Measurements from ENCODE around the gene HACL1.
A peak's percentile ranks its signal among the peaks of the same experiment; 100 is the strongest.
"Not testable (repeated sequence)": the region's sequence is repeated elsewhere in the genome, so short reads cannot be mapped to it uniquely, and the experiment has no call there.

The HACL1 gene

DNA sequence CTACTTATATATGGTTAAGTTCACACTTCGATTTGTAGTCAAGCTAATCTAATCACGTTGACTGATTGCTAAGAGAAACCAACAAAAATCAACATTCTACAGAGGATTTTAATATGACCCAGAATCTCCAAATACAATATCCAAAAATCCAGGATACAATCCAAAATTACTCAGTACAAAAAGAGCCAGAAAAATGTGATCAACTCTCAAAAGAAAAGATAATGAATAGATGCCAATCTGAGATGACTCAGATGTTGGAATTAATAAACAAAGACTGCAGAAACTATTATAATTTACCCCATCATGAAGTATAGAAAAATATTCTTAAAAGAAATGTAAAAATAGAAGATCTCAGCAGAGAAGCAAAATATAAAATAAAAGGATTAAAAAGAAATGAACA lies 22.3 kb downstream of the HACL1 start:
- no peak for DNase-seq (ENCODE audit: low spot score)

DNA sequence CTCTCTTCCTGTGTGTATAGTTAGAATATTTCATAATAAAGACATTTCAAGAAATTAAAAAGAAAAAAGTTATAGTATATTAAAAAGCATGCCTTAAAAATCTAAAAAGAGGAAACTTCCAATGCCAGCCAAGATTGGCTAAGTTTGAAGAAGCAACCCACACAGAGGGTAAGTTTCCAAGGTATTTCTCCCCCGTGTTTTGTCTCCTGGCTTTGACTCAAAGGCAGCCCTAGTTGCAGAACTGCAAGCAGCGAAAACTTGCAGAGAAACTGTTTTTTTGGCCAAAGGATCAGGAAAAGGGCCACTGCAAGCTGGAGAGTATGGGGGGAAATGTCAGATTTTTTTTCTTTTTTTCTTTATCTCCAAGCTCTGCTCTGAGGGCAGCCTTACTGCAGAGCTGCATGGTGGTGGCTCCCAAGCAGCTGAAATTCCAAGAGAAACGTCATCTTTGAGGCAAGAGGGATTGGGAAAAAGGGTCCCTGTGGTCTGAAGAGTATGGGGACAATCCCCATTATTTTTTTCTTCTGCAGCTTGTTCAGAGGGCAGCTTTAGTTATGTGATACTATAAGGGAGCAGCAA lies 23.0 kb downstream of the HACL1 start:
- no peak for DNase-seq (ENCODE audit: low spot score)

DNA sequence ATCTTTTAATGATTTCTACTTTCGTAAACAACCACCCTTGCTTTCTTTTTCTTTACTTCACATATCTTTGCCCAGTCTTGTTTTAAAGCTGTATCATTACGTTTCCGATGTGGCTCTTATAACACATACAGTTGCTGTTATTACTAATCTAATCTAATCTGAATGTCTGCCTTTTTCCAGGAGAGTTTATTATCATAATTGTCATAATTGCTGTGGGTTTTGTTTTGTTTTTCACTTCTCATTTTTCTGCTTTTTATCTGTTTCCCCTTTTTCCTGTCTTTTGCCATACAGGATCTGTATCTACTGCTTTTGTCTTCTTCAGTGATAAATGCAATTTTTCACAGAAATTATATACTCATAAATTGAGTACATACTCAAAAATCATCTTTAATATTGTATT lies 24.9 kb downstream of the HACL1 start:
- DNase-seq (ENCODE audit: low spot score), result no peak

DNA sequence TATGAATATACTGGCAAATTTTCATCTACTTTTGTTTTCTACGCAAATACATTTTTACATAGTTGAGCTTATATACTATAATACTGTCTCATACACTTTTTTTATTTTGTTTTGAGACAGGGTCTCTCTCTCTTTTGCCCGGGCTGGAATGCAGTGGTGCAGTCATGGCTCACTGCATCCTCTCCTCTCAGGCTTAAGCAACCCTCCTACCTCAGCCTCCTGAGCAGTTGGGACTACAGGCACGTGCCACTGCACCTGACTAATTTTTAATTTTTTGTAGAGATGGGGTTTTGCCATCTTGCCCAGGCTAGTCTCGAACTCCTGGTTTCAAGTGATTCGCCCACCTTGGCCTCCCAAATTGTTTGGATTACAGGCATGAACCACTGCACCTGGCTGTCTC lies 25.9 kb downstream of the HACL1 start:
- DNase-seq (ENCODE audit: low spot score), result no peak

DNA sequence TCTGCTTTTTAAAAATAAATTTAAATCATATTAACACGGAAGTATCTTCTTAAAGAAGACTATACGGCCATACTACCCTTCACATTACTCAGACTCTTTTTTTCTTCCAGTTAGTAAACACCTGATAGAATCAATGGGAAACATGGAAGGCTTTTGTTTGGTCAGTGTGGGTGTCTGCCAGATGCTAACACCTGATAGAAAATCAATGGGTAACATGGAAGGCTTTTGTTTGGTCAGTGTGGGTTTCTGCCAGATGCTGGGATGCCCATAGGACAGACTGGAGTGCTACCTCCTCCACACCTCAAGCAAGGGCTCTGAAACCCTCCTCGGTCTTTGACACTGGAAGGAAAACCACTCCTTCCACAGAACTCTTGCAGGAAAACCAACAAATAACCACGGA lies 29.2 kb downstream of the HACL1 start:
- DNase-seq (ENCODE audit: low spot score), result no peak

DNA sequence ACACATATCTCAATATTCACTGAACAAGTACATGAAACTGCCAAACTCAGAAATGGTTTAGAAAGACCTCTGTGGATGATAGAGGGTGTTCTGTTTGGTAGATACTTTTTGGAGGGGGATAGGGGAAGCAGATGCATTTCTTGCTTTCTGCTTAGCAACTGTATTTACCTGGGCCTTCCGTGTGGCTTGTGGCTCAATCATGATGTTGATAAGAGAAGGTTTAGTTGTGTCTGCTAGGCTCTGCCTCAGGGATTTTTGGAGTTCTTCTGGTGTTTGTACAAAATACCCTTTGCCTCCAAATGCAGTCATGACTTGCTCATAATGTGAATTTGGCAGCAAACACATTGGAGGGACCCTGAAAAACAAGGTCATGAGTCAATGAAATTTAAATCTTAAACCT lies 38.2 kb downstream of the HACL1 start:
- no peak for DNase-seq (ENCODE audit: low spot score)

DNA sequence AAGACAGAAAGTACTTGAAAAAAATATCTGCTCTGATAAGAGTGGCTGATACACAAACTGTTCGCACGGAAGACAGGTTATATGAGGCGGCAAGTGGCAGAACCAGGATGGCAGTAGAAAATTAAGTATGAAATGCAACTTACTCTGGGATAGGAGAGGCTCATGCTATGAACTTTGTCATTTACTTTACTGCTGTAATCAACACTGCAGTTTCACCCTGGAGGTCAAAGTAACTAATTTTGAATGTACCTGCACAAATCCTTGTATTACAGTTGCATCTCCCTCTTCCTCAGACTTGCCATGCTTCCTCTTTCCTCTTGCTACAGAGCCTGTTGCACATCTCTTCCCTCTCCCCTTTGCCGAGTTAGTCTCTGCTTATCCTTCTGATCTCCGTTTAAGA lies 38.8 kb downstream of the HACL1 start:
- DNase-seq (ENCODE audit: low spot score), result no peak

DNA sequence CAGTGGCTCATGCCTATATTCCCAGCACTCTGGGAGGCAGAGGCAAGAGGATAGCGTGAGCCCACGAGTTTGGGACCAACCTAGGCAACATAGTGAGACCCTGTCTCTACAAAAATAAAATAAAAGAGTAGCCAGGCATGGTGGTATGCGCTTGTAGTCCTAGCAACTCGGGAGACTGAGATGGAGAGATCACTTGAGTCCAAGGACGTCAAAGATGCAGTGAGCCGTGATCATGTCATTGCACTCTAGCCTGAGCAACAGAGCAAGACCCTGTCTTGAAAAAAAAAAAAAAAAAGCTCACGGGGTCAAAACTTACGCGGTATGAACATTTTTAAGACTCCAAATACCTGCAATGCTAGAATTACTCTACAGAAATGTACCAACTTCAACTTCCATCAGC lies 42.8 kb downstream of the HACL1 start:
- DNase-seq (ENCODE audit: low spot score), result no peak

DNA sequence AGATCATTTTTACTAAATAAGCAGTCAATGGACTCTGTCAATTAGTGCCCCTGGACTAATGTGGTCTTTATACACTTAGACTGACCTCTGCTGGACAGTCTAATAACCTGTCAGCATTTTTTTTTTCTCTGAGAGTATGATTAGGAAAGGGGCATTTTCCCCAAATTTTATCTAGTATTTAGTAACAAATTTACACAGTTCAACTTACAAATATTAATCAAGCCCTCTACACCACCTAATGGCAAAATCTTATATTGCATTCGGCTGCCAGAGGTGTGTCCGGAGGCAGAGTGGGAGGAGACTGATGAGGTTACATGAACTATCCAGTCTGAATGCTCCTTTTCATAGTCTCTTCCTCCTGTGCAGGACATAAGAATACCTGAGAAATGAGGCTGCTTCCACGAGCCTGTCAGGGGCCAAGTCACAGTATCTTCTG lies 43.8 kb downstream of the HACL1 start:
- peak; percentile 79 for DNase-seq (ENCODE audit: low spot score)

DNA sequence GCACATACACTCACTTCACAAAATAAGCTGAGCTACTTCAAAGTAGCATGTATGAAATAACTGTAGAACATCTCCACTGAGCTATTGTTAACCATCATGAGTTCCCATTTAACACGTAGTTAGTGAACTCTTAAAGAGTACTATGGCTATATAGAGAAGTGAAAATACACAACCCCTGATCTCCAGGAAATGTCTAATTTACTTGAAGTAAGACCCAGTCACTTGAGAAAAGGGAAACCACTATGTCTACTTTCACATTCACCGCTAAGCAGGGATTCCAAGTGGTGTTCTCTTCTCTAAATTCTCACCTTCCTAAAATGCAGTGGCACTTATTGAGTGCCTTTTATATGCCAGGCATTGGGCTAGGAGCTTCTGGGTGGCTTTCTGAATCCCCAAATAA lies 44.9 kb downstream of the HACL1 start:
- DNase-seq (ENCODE audit: low spot score), result no peak

DNA sequence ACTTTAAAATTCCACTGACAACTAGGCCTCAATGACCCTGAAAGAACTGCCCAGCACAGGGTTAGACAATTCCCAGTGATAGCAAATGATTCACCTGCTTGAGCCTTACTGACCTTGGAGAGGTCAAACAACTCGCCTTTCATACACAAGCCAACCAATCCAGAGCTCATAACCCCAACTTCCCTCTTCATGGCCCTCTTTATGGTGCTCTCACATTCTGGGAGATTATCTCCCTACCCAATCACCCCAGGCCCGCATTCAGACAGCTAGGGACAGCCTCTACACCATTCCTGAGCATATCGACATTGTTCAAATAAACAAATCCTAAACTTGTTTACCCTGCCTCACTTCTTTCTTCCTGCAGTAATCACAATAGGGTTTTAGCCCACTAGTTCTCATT lies 47.6 kb downstream of the HACL1 start:
- no peak for DNase-seq (ENCODE audit: low spot score)

DNA sequence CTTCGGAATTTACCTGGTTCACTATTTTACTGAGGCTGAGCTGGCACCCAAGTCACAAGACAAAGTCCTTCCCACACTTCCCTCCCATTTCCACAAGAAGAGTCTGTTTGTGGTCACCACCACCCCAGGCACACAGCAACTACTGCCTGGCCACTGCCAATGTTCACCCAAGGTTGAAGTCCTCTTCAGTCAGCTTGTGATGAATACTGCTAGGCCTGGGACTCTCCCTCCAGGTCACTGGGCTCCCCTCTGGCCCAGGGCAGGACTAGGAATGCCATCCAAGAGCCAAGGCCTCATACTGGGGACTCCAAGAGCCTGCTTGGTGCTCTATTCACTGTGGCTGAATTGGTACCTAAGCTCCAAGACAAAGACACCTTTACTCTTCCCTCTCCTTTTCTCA lies 49.5 kb downstream of the HACL1 start:
- no peak for DNase-seq (ENCODE audit: low spot score)

DNA sequence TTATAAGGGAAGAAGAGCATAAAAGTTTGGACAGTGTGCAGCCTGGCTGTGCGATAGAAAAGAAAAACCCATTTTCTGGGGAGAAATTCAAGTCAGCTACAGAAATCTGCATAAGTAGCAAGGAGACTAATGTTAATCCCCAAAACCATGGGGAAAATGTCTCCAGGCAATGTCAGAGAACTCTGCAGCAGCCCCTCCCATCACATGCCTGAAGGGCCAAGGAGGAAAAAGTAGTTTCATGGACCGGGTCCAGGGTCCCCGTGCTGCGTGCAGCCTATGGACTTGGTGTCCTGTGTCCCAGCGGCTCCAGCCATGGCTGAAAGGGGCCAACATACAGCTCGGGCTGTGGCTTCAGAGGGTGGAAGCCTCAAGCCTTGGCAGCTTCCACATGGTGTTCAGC lies 51.5 kb downstream of the HACL1 start:
- DNase-seq (ENCODE audit: low spot score), result no peak

DNA sequence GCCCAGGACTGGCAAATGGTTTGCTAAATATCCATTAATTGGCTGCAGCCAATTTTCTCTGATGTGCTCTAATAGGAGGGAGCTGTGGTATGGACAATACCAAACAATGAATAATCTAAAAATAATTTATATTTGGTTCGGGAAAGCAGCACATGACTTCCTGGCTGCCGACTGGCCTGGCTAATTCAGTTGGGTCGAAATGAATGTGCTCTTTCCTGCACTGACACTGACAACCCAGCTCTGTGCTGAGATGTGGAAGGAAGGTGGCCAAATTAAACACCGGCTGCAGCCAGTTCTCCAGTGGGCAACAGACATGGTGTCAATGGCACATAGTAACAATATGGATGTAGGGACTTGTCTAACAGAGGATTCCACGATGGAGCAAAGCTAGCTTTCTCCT lies 58.8 kb downstream of the HACL1 start:
- no peak for DNase-seq (ENCODE audit: low spot score)

DNA sequence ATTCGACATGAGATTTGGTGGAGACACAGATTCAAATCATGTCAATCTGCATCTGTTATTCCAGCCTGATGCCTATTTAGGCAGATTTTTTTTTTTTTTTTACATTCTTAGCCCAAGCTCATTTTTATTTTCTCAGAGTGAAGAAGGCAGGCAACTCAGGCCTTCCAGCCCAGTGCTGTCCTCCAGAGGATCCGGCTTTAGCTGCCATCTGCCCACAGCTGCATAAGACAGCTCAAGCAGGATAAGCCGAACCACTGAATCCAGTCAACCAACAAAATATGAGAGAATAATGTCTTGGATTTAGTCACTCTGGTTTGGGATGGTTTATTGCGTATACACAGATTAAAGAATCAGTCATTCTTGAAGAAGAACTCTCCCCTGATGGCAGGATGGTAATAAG lies 60.0 kb downstream of the HACL1 start:
- no peak for DNase-seq (ENCODE audit: low spot score)

DNA sequence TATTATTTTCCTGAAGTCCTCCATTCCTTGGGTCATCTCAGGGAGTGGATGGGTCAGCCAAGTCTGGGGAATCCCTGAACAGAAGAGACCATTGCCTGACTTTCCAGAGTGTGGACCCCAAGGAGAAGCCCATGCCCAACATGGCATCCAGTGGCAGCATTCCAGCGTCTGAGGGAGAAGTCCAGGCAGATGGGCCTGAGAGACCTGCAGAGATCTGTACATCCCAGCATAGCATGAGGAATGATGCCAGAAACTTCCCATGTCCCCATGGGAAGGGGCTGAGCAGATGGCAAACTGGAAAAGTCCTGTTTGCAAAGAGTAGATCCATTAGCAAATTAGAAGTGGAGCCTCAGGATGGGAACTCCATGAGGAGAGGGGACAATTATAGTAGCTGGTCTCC lies 62.3 kb downstream of the HACL1 start:
- no peak for DNase-seq (ENCODE audit: low spot score)

DNA sequence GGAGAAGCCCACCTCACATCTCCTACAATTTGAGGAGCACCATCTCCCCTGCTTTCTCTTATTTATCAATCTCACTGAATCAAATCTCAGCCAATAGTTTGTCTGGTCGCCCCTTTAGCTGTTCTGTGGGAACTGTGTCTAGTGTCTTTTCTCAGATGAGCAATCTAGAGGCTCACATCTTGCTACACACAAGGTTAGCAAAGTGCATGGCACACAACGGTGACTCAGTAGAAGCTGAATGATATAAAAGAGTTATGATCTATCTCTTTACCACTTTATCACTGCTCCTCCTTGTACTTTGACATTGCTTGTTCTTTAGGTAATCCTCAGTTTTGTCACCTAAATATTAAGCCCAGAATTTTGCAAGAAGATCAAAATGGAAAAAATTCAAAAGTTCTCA lies 63.0 kb downstream of the HACL1 start:
- no peak for DNase-seq (ENCODE audit: low spot score)

DNA sequence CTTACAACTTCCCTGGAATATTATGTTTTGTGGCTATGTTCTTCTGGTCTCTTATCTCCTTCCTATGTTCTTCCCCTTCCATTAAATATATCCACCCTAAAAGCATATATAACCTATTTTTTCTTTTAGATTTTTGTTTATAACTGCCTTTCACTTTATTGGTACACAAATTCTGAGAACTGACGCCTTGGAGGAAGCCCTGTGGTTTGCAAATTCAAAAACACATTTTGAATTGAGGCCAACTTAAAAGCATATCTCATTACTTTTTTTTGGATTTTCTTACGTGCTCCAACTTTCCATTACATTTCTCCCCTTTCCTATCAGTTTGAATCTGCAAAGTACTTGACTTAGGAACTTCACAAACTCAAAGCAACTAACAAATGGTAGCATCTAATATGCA lies 64.5 kb downstream of the HACL1 start:
- no peak for DNase-seq (ENCODE audit: low spot score)

DNA sequence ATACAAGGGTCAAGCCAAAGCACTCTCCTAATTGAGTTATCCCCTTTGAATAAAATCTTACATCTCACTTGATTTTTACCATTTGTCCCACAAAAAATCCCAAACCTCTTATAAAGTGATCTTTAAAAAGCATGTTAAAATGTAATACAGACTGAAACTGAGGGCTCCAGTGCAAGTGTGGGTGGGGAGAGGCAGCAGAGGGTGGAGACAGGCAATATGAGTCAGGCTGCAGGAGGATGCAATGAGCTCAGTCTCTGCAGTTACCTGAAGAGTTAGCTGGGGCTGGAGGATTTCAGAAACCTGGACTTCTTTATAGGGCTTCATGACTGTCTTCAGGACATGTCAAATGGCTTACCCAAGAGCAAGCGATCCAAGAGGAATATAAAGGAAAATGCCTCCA lies 65.6 kb downstream of the HACL1 start:
- DNase-seq (ENCODE audit: low spot score), result no peak

DNA sequence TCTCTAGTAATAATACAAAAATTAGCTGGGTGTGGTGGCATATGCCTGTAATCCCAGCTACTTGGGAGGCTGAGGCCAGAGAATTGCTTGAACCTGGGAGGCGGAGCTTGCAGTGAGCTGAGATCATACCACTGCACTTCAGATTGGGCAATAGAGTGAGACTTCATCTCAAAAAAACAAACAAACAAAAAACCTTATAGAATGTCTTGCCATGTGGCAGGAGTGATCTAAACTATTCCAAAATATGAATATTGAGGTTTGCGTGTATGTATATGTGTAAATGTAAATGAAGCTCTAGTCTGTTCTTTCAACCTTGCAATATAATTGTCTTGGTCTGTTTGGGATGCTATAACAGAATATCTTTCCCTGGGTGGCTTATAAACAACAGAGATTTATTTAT lies 68.8 kb downstream of the HACL1 start:
- DNase-seq (ENCODE audit: low spot score), result not testable (repeated sequence)

DNA sequence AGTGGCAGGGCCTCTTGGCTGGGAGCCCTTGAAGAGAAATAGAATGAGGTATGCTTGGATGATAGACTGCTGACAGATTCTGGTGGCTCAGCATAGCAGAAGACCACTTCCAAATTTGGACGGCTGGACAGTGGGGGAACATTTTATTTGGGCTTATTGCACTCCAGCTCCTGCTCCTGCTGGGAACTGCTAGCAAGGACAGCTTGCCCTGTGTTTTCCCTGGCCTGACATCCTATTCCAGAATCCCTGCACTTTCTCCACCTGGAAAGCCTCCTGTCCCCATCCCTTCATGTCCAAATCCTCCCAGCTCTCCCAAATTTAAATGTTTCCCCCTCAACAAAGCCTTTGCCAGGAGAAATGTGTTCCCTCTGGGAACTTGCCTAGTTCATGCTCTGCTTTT lies 70.0 kb downstream of the HACL1 start:
- no peak for DNase-seq (ENCODE audit: low spot score)

DNA sequence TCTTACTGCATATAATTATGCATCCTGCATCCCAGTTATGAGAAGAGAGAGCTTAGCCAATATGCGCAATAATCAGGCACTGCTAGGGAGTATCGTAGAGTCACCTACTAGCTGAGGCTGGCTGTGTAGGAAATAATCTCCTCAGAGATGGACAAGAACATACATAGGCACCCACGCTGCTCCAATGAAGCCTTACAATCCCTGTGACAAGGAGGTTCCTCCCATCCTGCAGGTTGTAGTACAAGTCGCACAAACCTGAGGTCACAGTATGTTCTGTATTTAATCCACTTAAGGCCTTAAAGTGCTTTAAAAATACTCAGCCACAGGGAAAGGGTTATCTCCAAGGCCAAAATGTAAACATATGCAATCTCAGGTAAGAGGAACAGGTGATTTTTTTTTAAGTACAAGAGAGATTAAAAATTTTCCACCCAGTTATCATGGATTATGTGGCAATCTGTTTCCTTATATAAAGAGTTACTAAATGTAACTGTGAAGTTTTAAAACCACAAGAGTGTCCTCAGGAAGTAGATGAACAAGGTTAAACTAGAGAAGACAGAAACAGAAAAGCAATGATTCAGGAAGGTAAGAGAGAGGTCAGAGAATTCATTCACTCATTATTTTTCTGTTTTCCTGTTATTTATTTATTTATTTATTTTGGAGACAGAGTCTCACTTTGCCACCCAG lies 72.4 kb downstream of the HACL1 start:
- no peak for DNase-seq (ENCODE audit: low spot score)

DNA sequence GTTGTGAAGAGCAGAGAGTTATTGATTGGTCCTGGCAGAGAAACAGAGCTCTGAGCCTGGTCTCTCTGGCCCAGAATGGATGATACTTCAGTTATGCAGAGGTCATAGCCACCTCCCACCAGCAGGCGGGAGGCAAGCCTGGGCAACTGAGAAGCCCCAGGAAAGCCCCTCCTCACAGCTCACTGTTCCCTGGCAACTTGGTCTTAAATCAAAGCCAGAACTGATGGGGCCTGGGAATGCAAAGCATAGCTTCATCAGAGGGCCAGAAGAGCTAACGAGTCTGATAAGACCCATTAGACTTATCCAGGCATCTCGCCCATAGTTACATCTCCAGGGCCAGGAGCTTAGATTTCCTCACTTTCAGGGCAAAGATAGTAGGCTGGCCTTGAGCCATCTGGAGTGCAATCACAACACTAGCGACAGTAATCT lies 74.3 kb downstream of the HACL1 start:
- DNase-seq (ENCODE audit: low spot score), result no peak

DNA sequence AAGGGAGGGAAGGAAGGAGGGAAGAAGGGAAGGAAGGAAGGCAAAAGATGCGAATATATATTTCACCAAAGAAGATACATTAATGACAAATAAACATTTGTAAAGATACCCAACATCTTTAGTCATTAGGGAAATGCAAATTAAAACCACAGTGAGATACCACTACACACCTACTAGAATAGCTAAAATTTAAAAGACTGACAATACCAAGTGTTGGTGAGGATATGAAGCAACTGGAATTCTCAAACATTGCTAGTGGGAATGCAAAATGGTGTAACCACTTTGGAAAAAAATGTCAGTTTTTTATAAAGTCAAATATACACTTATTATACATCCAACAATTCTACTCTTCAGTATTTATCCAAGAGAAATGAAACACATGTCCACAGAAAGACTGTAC lies 75.6 kb downstream of the HACL1 start:
- DNase-seq (ENCODE audit: low spot score), result no peak
